Activated T-cell treated with anti-CD3 and anti-CD28 coated beads, Interleukin-2, amount 50 U/mL, for 72 hours (primary cell): ENCODE data around the gene ADAP1. TPM values are rescaled to one million over a fixed set of nuclear protein-coding genes. Genes with fewer than 3 reads are reported as not detected.

Source experiments
- ATAC-seq, 2 donors: fragments of 150-1000 bp; cut with Tn5 transposase; replicated peaks in 1 of 2; 2 replicates each; pipeline ENCODE4 v1.10.0; 2021; ENCODE audit warnings: moderate library complexity in 2 of 2, mild to moderate bottlenecking in 1 of 2
- DNase-seq, 2 donors: peaks; one replicate each; pipeline ENCODE4 v3.0.0; 2021 to 2022; ENCODE audit warnings: mixed read lengths in 1 of 2
- H3K27ac Mint-ChIP-seq: one replicate; pipeline ENCODE4 v1.8.0; 2022; ENCODE audit warnings: mild to moderate bottlenecking, moderate library complexity, mixed read lengths
- H3K27me3 Mint-ChIP-seq: one replicate; pipeline ENCODE4 v1.8.0; 2022; ENCODE audit warnings: low read depth, mixed read lengths
- H3K36me3 Mint-ChIP-seq, 2 donors: one replicate each; pipeline ENCODE4 v1.8.0; 2022; ENCODE audit warnings: mixed read lengths in 2 of 2, mild to moderate bottlenecking in 1 of 2; ENCODE audit not compliant: insufficient read depth in 2 of 2
- H3K4me1 Mint-ChIP-seq: one replicate; pipeline ENCODE4 v1.8.0; 2022; ENCODE audit warnings: low read depth, mixed read lengths
- H3K4me3 Mint-ChIP-seq, 2 donors: one replicate each; pipeline ENCODE4 v1.8.0; 2022; ENCODE audit warnings: mild to moderate bottlenecking in 2 of 2, mixed read lengths in 2 of 2, moderate library complexity in 2 of 2
- H3K9me3 Mint-ChIP-seq, 2 donors: one replicate each; pipeline ENCODE4 v1.8.0; 2022; ENCODE audit warnings: mixed read lengths in 2 of 2
- total RNA-seq, 2 donors: library from RNA; stranded (reverse); gene quantifications; one replicate each; pipeline ENCODE4 v1.2.3, GENCODE V29; 2022

ADAP1 gene
- total RNA-seq, 2 donors from 2014 or later = 11.1 to 29.4 TPM

GRCh38 chr7:901041-901387 lies 53.5 kb downstream of the ADAP1 start:
- H3K36me3 Mint-ChIP-seq = peaks cover 0 to 3% of the 10 kb centered on the region in 2 donors
- DNase-seq = no peak
- H3K27me3 Mint-ChIP-seq = no peaks in the 10 kb centered on the region
- H3K27ac Mint-ChIP-seq = no peak overlapping the region
- H3K4me3 Mint-ChIP-seq = no peak overlapping the region
- no peaks in the 10 kb centered on the region for H3K9me3 Mint-ChIP-seq
- no peaks in the 10 kb centered on the region for H3K4me1 Mint-ChIP-seq
- ATAC-seq = peak; percentile 9 to 19

GRCh38 chr7:900331-901040 lies 54.0 kb downstream of the ADAP1 start:
- no peak overlapping the region for H3K4me3 Mint-ChIP-seq
- H3K27ac Mint-ChIP-seq = no peak overlapping the region
- no peaks in the 10 kb centered on the region for H3K4me1 Mint-ChIP-seq
- peaks cover 0 to 9% of the 10 kb centered on the region in 2 donors for H3K36me3 Mint-ChIP-seq
- DNase-seq (no peak), ATAC-seq (no peak)
- no peaks in the 10 kb centered on the region for H3K27me3 Mint-ChIP-seq
- H3K9me3 Mint-ChIP-seq = no peaks in the 10 kb centered on the region

- ATAC-seq (no peak), DNase-seq (no peak)
- Mint-ChIP-seq H3K27ac (no peak overlapping the region), H3K27me3 (no peaks in the 10 kb centered on the region), H3K9me3 (no peaks in the 10 kb centered on the region), H3K36me3 (peaks cover 0 to 9% of the 10 kb centered on the region in 2 donors), H3K4me1 (no peaks in the 10 kb centered on the region), H3K4me3 (no peak overlapping the region)
Measured at GRCh38 chr7:899806-900205, 54.7 kb downstream of the ADAP1 start.

- Mint-ChIP-seq H3K9me3 (no peaks in the 10 kb centered on the region), H3K36me3 (peaks cover 0 to 10% of the 10 kb centered on the region in 2 donors), H3K27ac (no peak overlapping the region), H3K4me1 (no peaks in the 10 kb centered on the region), H3K27me3 (no peaks in the 10 kb centered on the region), H3K4me3 (no peak overlapping the region)
- DNase-seq = no peak
- no peak for ATAC-seq
Measured at GRCh38 chr7:898855-899681, 55.4 kb downstream of the ADAP1 start.

- DNase-seq = no peak
- H3K36me3 Mint-ChIP-seq = peaks cover 1 to 12% of the 10 kb centered on the region in 2 donors
Measured at GRCh38 chr7:898460-898854, 56.0 kb downstream of the ADAP1 start.

GRCh38 chr7:897771-898376 lies 56.6 kb downstream of the ADAP1 start:
- Mint-ChIP-seq H3K27ac (no peak overlapping the region), H3K36me3 (peaks cover 3 to 13% of the 10 kb centered on the region in 2 donors), H3K4me3 (no peak overlapping the region), H3K4me1 (no peaks in the 10 kb centered on the region), H3K27me3 (no peaks in the 10 kb centered on the region), H3K9me3 (no peaks in the 10 kb centered on the region)
- DNase-seq = no peak
- ATAC-seq = no peak

More at GRCh38 chr7:898460-898854, 56.0 kb downstream of the ADAP1 start:
- no peaks in the 10 kb centered on the region for H3K9me3 Mint-ChIP-seq
- no peak for ATAC-seq
- H3K4me3 Mint-ChIP-seq = no peak overlapping the region
- H3K27ac Mint-ChIP-seq = no peak overlapping the region
- no peaks in the 10 kb centered on the region for H3K4me1 Mint-ChIP-seq
- no peaks in the 10 kb centered on the region for H3K27me3 Mint-ChIP-seq

- ATAC-seq = no peak
- peaks cover 0 to 2% of the 10 kb centered on the region in 2 donors for H3K9me3 Mint-ChIP-seq
- H3K36me3 Mint-ChIP-seq = peaks cover 8 to 20% of the 10 kb centered on the region in 2 donors
- H3K4me1 Mint-ChIP-seq = no peaks in the 10 kb centered on the region
- no peak for DNase-seq
- H3K27me3 Mint-ChIP-seq = no peaks in the 10 kb centered on the region
- no peak overlapping the region for H3K4me3 Mint-ChIP-seq
- no peak overlapping the region for H3K27ac Mint-ChIP-seq
Measured at GRCh38 chr7:897086-897485, 57.4 kb downstream of the ADAP1 start.

GRCh38 chr7:896346-897075 lies 58.0 kb downstream of the ADAP1 start:
- no peak for DNase-seq
- Mint-ChIP-seq H3K9me3 (peaks cover 0 to 2% of the 10 kb centered on the region in 2 donors), H3K27ac (no peak overlapping the region), H3K4me1 (no peaks in the 10 kb centered on the region), H3K36me3 (peaks cover 8 to 20% of the 10 kb centered on the region in 2 donors), H3K4me3 (no peak overlapping the region), H3K27me3 (no peaks in the 10 kb centered on the region)
- ATAC-seq = no peak

- H3K36me3 Mint-ChIP-seq = peaks cover 8 to 22% of the 10 kb centered on the region in 2 donors
- no peak for ATAC-seq
Measured at GRCh38 chr7:895451-896052, 58.9 kb downstream of the ADAP1 start.

GRCh38 chr7:894927-895450 lies 59.5 kb downstream of the ADAP1 start:
- Mint-ChIP-seq H3K27ac (no peak overlapping the region), H3K4me1 (no peaks in the 10 kb centered on the region)

More at GRCh38 chr7:895451-896052, 58.9 kb downstream of the ADAP1 start:
- peaks cover 0 to 2% of the 10 kb centered on the region in 2 donors for H3K9me3 Mint-ChIP-seq
- H3K4me3 Mint-ChIP-seq = no peak overlapping the region
- no peak overlapping the region for H3K27ac Mint-ChIP-seq
- no peak for DNase-seq
- H3K4me1 Mint-ChIP-seq = no peaks in the 10 kb centered on the region
- no peaks in the 10 kb centered on the region for H3K27me3 Mint-ChIP-seq

GRCh38 chr7:894164-894867 lies 60.2 kb downstream of the ADAP1 start:
- ATAC-seq (no peak), DNase-seq (no peak)
- Mint-ChIP-seq H3K27ac (no peak overlapping the region), H3K4me3 (no peak overlapping the region), H3K9me3 (peaks cover 0 to 2% of the 10 kb centered on the region in 2 donors), H3K36me3 (peaks cover 8 to 22% of the 10 kb centered on the region in 2 donors), H3K4me1 (no peaks in the 10 kb centered on the region), H3K27me3 (no peaks in the 10 kb centered on the region)

More at GRCh38 chr7:894927-895450, 59.5 kb downstream of the ADAP1 start:
- Mint-ChIP-seq H3K27me3 (no peaks in the 10 kb centered on the region), H3K4me3 (no peak overlapping the region), H3K9me3 (peaks cover 0 to 2% of the 10 kb centered on the region in 2 donors), H3K36me3 (peaks cover 8 to 22% of the 10 kb centered on the region in 2 donors)
- no peak for DNase-seq
- ATAC-seq = no peak

GRCh38 chr7:893686-894085 lies 60.8 kb downstream of the ADAP1 start:
- DNase-seq (no peak), ATAC-seq (no peak)
- Mint-ChIP-seq H3K36me3 (peaks cover 8 to 22% of the 10 kb centered on the region in 2 donors), H3K9me3 (peaks cover 0 to 2% of the 10 kb centered on the region in 2 donors), H3K27ac (no peak overlapping the region), H3K4me1 (no peaks in the 10 kb centered on the region), H3K4me3 (no peak overlapping the region), H3K27me3 (no peaks in the 10 kb centered on the region)
